Measurements from ENCODE around the gene TXNL4A. TPM values are rescaled to one million over a fixed set of nuclear protein-coding genes. Genes with fewer than 3 reads are reported as not detected.
"Not testable (repeated sequence)": the region's sequence is repeated elsewhere in the genome, so short reads cannot be mapped to it uniquely, and the experiment has no call there.

TXNL4A gene
- total RNA-seq, 1 donor from 2014 or later = 44.3 TPM

- Mint-ChIP-seq H3K27me3 (ENCODE audit: insufficient read depth, low read depth) (peaks cover 12% of the 10 kb centered on the region), H3K27ac (peak overlapping the region; percentile 29), H3K36me3 (peaks cover 6% of the 10 kb centered on the region), H3K4me1 (peaks cover 36% of the 10 kb centered on the region), H3K4me3 (peak overlapping the region; percentile 54), H3K9me3 (no peaks in the 10 kb centered on the region)
- Histone ChIP-seq H3F3A (ENCODE audit: low read depth) (peaks cover 34% of the 10 kb centered on the region), H4K20me1 (ENCODE audit: low read depth) (peaks cover 39% of the 10 kb centered on the region), H3K36me3 (no peaks in the 10 kb centered on the region), H3K27ac (no peak overlapping the region), H3K79me2 (ENCODE audit: low read depth) (no peaks in the 10 kb centered on the region), H3K27me3 (peaks cover 67% of the 10 kb centered on the region), H3K4me3 (no peak overlapping the region), H3K9me3 (ENCODE audit: low read depth) (no peaks in the 10 kb centered on the region), H3K4me1 (peaks cover 27% of the 10 kb centered on the region), H2AFZ (replicated peaks) (no peak overlapping the region), H3K9ac (no peak overlapping the region), H3K4me2 (no peak overlapping the region)
- no peak for DNase-seq (ENCODE audit: low spot score)
- TF ChIP-seq CTCF (IDR thresholded peaks at IDR 0.05) (no peak), EZH2 (IDR thresholded peaks at IDR 0.05) (no peak), EZH2phosphoT487 (IDR thresholded peaks at IDR 0.05) (no peak)
These were observed 26.1 kb downstream of the TXNL4A start for GRCh38 chr18:79962311-79962710.

- Histone ChIP-seq H3F3A (ENCODE audit: low read depth) (peaks cover 34% of the 10 kb centered on the region), H3K4me2 (no peak overlapping the region), H3K36me3 (no peaks in the 10 kb centered on the region), H3K9me3 (ENCODE audit: low read depth) (no peaks in the 10 kb centered on the region), H3K79me2 (ENCODE audit: low read depth) (no peaks in the 10 kb centered on the region), H4K20me1 (ENCODE audit: low read depth) (peaks cover 39% of the 10 kb centered on the region), H2AFZ (replicated peaks) (no peak overlapping the region), H3K4me3 (no peak overlapping the region), H3K27ac (no peak overlapping the region), H3K4me1 (peaks cover 27% of the 10 kb centered on the region), H3K27me3 (peaks cover 69% of the 10 kb centered on the region), H3K9ac (no peak overlapping the region)
- Mint-ChIP-seq H3K27me3 (ENCODE audit: insufficient read depth, low read depth) (peaks cover 12% of the 10 kb centered on the region), H3K36me3 (peaks cover 4% of the 10 kb centered on the region), H3K9me3 (peaks cover 2% of the 10 kb centered on the region), H3K4me1 (peaks cover 36% of the 10 kb centered on the region), H3K27ac (peak overlapping the region; percentile 29), H3K4me3 (no peak overlapping the region)
- TF ChIP-seq EZH2phosphoT487 (IDR thresholded peaks at IDR 0.05) = no peak
- DNase-seq (ENCODE audit: low spot score) = peak; percentile 27
These were observed 26.7 kb downstream of the TXNL4A start for GRCh38 chr18:79961527-79962291.

- no peaks in the 10 kb centered on the region for H3K36me3 ChIP-seq
- peaks cover 75% of the 10 kb centered on the region for H3K27me3 ChIP-seq
- TF ChIP-seq EZH2 (IDR thresholded peaks at IDR 0.05) (no peak), EZH2phosphoT487 (IDR thresholded peaks at IDR 0.05) (no peak), CTCF (IDR thresholded peaks at IDR 0.05) (no peak)
- peaks cover 10% of the 10 kb centered on the region for H3K27me3 Mint-ChIP-seq (ENCODE audit: insufficient read depth, low read depth)
- H3K4me2 ChIP-seq = peak overlapping the region; percentile 68
- H3K4me3 Mint-ChIP-seq = peak overlapping the region; percentile 58
- peaks cover 30% of the 10 kb centered on the region for H3F3A ChIP-seq (ENCODE audit: low read depth)
- H3K4me1 ChIP-seq = peaks cover 27% of the 10 kb centered on the region
- H3K27ac ChIP-seq = no peak overlapping the region
- H2AFZ ChIP-seq (replicated peaks) = no peak overlapping the region
- peaks cover 4% of the 10 kb centered on the region for H3K36me3 Mint-ChIP-seq
- peaks cover 39% of the 10 kb centered on the region for H4K20me1 ChIP-seq (ENCODE audit: low read depth)
- DNase-seq (ENCODE audit: low spot score) = no peak
- H3K79me2 ChIP-seq (ENCODE audit: low read depth) = no peaks in the 10 kb centered on the region
- H3K9me3 Mint-ChIP-seq = peaks cover 2% of the 10 kb centered on the region
- no peak overlapping the region for H3K9ac ChIP-seq
- peak overlapping the region; percentile 2 for H3K27ac Mint-ChIP-seq
- no peak overlapping the region for H3K4me3 ChIP-seq
- H3K4me1 Mint-ChIP-seq = peaks cover 36% of the 10 kb centered on the region
- no peaks in the 10 kb centered on the region for H3K9me3 ChIP-seq (ENCODE audit: low read depth)
These were observed 27.3 kb downstream of the TXNL4A start for GRCh38 chr18:79960921-79961526.

GRCh38 chr18:79960161-79960801, 28.1 kb downstream of the TXNL4A start:
- DNase-seq (ENCODE audit: low spot score) = peak; percentile 68
- H3K27ac ChIP-seq; H3K27me3 Mint-ChIP-seq (ENCODE audit: insufficient read depth, low read depth); H3K36me3 Mint-ChIP-seq; H2AFZ ChIP-seq (replicated peaks); H3K36me3 ChIP-seq; H3K9me3 Mint-ChIP-seq; H3K9me3 ChIP-seq (ENCODE audit: low read depth); H3K79me2 ChIP-seq (ENCODE audit: low read depth); H3K9ac ChIP-seq: not testable (repeated sequence)
- H3K4me2 ChIP-seq = peak overlapping the region; percentile 68
- H4K20me1 ChIP-seq (ENCODE audit: low read depth) = peaks cover 39% of the 10 kb centered on the region
- peaks cover 26% of the 10 kb centered on the region for H3F3A ChIP-seq (ENCODE audit: low read depth)
- Mint-ChIP-seq H3K4me3 (peak overlapping the region; percentile 58), H3K27ac (peak overlapping the region; percentile 2), H3K4me1 (peaks cover 32% of the 10 kb centered on the region)
- peak overlapping the region; percentile 19 for H3K4me3 ChIP-seq
- peaks cover 79% of the 10 kb centered on the region for H3K27me3 ChIP-seq
- peaks cover 27% of the 10 kb centered on the region for H3K4me1 ChIP-seq
